GM12865 (cell line): ENCODE results near the gene HUS1.
"Not testable (repeated sequence)": the region's sequence is repeated elsewhere in the genome, so short reads cannot be mapped to it uniquely, and the experiment has no call there.

ENCODE experiments used
- DNase-seq: peaks from one replicate; pipeline ENCODE4 v3.0.0; 2010; ENCODE audit warnings: low read depth
- H3K4me3 ChIP-seq: 2 replicates; pipeline ENCODE4 v1.5.1; 2011; ENCODE audit warnings: mild to moderate bottlenecking, low read depth, low read length, control low read depth
- CTCF ChIP-seq: IDR thresholded peaks from 2 replicates; pipeline ENCODE4 v1.5.1; 2011; ENCODE audit warnings: low read length, control low read depth, low read depth, inconsistent platforms; ENCODE audit not compliant: insufficient read depth; ENCODE audit errors: missing control alignments

The HUS1 gene

GRCh38 chr7:48009954-48010353, 30.5 kb upstream of the HUS1 start:
- DNase-seq = no peak
- TF ChIP-seq CTCF = no peak
- no peak overlapping the region for H3K4me3 ChIP-seq

- TF ChIP-seq CTCF = no peak
- DNase-seq = no peak
- H3K4me3 ChIP-seq = no peak overlapping the region
These were observed 29.8 kb upstream of the HUS1 start for GRCh38 chr7:48009257-48009656.

- no peak for DNase-seq
- no peak overlapping the region for H3K4me3 ChIP-seq
- TF ChIP-seq CTCF = no peak
These were observed 27.5 kb upstream of the HUS1 start for GRCh38 chr7:48006866-48007265.

GRCh38 chr7:48004638-48005037, 25.2 kb upstream of the HUS1 start:
- peak; percentile 7 for DNase-seq
- H3K4me3 ChIP-seq = no peak overlapping the region
- no peak for TF ChIP-seq CTCF

- DNase-seq = no peak
- TF ChIP-seq CTCF = no peak
- H3K4me3 ChIP-seq = no peak overlapping the region
These were observed 24.6 kb upstream of the HUS1 start for GRCh38 chr7:48004032-48004431.

GRCh38 chr7:48000164-48000563, 20.7 kb upstream of the HUS1 start:
- not testable (repeated sequence) for DNase-seq, H3K4me3 ChIP-seq

- no peak for DNase-seq
- TF ChIP-seq CTCF = no peak
- no peak overlapping the region for H3K4me3 ChIP-seq
These were observed 20.0 kb upstream of the HUS1 start for GRCh38 chr7:47999413-47999812.
